Bone marrow (tissue), 2 donors: ENCODE results near the gene TRMT112.
"Not testable (repeated sequence)": the region's sequence is repeated elsewhere in the genome, so short reads cannot be mapped to it uniquely, and the experiment has no call there.

ENCODE experiments used
- DNase-seq, 2 donors: peaks; one replicate each; lab custom pipeline; 2025; lab: John Stamatoyannopoulos, UW

TRMT112 gene

DNA sequence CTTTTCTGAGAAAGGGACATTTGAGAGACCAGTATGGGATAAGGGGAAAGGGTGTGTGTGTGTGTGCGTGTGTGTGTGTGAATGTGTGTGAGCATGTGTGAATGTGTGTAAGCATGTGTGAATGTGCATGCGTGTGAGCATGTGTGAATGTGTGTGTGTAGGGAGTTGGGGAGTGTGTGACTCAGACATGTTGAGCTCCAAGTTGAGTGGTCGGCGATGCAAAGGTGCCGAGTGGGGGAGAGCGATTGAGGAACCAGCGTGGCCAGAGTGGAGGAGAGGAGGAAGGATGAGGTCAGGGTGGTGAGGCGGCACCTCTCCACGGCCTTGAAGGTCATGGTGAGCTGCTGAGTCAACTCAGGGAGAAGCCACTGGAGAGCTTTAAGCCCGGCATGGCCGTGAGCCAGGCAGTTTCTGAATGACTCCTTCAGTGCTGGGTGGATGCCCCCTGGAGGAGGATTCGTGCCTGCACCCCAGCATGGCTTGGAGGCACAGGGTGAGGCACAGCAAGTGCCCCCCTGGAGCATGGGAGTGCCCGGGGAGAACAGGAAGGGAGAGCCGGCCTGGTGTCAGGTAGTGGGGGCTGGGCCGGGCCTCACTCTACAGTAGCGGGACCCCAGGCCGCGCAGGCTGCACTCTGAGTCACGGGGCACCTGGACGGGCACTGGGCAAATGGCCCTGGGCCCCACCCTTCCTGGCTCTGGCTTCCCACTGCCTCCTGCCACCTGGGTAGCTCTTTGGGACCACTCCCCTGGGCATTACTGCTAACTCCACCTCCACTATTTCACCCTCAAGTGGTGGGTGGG, 14.4 kb upstream of the TRMT112 start:
- peak; percentile 74 to 98 for DNase-seq

DNA sequence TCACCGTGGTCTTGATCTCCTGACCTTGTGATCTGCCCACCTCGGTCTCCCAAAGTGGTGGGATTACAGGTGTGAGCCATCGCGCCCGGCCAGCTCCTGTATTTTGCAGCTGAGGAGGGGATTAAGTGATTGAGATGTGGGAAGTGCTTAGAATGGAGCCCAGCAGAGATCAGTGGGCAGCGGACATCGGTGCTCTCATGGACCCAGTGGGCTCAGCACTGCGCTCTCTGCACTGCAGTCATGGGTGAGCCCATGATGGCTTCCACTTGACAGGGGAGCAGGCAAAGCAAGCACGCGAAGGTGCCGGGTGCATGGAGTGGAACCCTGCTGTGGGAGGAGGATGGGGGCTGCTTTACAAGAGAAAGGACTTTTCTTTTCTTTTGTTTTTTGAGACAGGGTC, 13.5 kb upstream of the TRMT112 start:
- no peak for DNase-seq

DNA sequence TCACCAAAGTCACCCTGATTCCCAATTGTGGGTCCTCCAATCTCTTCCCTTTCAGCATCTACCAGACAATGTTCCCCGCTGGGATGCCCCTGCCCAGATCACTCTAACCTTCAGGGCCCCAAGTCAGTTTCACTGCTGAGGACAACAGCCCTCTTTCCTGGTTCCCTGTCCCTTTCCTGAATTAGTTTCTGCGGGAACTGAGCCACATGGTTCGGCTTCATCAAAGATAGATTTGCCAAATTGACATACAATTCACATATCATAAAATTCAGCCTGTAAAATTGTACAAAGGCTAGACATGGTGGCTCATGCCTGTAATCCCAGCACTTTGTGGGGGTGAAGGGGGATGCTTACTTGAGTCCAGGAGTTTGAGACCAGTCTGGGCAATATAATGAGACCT, 10.6 kb upstream of the TRMT112 start:
- DNase-seq = no peak

DNA sequence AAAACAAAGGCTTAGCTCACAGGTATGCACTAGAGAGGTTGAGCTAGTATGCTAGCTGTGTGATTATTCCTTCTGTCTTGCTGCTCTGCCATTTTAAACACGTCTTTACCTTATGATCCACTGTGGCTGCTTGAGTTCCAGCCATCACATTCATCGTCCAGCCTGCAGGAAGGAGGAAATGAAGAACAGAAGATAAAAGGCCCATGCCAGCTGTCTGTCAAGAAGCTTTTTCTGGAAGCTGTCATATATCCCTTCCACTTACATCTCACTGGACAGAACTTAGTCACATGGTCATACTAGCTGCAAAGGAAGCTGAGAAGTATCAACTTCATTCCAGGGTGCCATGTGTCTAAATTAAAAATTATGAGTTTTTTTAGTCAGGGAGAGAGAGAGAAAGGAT, 10.0 kb upstream of the TRMT112 start:
- no peak for DNase-seq

DNA sequence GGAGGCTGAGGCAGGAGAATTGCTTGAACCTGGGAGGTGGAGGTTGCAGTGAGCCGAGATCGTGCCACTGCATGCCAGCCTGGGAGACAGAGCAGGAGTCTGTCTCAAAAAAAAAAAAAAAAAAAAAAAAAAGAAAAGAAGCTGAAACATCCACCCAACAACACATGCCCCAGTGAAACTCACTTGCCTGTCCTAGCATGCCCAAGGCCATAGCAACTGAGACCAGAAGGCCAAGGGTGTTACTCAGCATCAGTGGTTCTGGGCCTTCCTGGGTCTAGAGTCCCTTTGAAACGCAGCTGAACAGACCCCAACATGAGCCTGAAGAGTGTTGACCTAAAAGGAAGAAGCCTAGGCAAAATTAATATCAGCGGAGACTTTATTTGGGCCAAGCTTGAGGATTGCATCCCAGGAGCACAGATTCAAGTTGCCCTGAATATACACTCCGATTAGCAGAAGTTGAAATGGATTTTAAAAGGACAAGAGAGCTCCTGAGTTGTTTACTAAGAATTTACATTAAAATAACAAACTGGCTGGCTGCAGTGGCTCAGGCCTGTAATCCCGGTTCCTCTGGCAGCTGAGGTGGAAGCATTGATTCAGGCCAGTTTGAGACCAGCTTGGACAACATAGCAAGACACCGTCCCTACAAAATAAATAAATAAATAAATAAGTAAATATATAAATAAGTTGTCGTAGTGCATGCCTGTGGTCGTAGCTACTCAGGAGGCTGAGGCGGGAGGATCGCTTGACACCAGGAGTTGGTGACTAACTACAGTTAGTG, 7.5 kb upstream of the TRMT112 start:
- DNase-seq = no peak

DNA sequence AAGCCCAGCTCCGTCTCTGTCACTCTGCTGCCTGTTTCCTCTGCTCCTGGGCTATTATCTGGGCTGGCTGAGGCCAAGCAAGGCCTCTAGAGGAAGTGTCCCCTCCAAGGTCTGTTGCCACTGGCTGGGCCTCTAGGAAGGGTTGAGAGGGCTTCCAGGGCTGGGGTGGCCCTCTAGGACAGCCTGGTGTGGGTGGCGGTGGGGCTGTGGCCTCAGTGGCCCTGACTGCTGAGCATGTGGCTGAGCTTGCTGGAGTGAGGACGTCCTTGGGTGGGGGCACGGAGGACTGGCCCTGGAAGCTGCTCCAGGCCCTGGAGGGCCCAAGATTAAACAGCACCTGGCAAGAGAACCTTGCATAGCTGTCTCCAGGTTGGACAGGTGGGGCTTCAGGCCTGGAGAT, 6.6 kb upstream of the TRMT112 start:
- DNase-seq = not testable (repeated sequence)

DNA sequence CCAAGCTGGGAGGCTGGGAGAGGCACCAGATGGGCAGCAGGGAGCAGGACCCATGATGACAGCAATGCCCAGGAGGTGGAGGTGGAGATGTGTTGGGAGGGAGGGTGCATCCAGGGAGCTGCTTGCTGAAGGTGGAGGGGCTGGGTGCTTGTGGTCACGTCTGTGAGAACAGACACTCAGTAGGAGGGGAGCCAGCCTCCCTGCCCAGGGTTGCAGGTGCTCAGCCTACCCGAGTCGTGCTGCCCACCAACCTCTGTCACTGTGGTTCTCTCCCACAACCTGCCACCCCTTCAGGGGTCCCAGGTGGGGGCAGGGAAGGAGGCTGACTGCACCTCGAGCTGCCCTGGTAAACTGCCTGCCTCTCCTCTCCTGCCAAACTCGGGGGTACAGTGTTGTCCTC, 6.0 kb upstream of the TRMT112 start:
- DNase-seq = no peak

DNA sequence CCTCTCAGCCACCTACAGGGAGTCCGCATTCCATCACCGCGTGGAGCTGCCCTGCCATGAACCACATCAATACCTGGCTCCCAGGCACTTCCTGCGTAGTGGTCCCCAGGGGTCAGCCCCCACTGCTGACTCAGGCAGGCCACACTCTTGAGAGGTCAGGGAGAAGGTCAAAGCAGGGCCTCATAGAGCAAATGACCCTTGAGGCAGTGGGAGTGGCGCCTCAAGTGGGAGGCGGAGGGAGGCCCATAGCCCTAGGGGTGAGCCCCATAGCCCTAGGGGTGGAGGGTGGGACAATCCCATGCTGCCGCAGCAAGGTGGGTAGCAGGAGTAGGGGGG, 5.5 kb upstream of the TRMT112 start:
- DNase-seq = no peak

DNA sequence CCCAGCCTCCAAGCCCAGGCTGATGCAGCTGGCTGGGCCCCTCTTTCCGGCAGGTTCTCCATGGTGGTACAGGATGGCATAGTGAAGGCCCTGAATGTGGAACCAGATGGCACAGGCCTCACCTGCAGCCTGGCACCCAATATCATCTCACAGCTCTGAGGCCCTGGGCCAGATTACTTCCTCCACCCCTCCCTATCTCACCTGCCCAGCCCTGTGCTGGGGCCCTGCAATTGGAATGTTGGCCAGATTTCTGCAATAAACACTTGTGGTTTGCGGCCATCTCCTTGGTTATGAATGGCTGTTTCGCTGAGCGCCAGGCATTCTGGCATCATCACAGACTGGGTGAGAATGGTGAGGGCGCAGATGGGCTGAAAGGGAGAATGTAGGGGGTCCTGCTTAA, 4.2 kb upstream of the TRMT112 start:
- no peak for DNase-seq

DNA sequence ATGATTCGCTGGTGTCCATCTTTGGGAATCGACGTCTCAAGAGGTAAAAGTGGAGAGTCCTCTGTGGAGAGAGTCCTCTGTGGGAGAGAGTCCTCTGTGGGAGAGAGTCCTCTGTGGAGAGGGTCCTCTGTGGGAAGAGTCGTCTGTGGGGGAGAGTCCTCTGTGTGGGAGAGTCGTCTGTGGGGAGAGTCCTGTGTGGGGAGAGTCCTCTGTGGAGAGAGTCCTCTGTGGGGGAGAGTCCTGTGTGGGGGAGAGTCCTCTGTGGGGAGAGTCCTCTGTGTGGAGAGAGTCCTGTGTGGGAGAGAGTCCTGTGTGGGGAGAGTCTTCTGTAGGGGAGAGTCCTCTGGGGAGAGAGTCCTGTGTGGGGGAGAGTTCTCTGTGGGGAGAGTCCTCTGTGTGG, 3.7 kb upstream of the TRMT112 start:
- no peak for DNase-seq

DNA sequence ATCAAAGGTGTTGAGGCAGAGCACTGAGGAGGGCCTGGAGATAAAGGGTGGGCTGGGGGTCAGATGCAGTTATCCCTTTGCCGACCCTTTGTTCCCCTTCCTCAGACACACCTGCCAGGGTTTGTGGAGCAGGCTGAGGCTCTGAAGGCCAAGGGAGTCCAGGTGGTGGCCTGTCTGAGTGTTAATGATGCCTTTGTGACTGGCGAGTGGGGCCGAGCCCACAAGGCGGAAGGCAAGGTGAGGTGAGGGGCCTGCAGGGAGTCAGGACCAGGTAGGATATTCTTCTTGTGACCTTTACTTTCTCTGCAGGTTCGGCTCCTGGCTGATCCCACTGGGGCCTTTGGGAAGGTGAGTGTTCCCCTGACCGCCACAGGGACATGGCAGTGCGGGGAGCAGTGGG, 3.2 kb upstream of the TRMT112 start:
- DNase-seq = no peak

DNA sequence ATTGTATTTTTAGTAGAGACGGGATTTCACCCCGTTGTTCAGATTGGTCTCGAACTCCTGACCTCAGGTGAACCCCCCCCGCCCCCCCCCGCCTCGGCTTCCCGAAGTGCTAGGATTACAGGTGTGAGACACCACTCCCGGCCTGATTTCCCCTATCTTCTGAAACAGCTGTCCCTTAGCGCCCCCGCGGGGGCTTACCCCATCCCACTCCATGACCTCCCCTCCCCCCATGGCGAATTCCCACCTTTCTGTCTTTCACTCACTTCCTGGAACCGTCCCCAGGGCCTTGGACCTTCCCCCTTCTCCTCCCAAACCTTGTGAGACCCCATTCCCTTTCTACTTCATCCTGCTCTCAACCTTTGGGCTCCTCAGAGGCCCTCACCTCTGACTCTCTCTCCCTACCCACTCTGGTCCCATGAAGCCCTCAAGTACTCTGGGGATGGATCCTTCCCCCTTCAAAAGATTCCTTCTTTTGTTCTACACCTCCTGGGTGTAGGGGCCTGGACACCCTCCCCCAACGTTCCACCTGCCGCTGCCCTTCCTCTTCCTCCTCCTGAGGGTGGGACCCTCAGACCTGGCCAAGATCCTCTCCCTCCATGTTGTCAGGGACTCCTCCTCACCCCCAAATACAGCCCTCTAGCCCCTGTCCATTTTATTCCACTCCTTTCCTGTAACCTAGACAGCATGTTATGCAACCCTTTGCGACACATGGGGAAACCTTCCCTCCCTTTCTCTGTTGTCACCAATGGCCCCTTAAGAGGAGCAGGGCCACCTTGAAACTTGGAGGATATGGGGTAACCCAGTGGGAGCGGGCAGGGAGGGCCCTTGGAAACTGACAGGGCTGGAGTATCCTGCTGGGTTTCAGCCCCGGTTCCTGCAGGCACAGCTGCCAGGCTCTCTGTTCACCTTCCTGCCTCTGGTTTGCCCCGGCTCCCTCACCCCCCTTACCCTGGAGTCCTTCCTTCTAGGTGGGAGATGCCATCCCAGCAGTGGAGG, 1.7 kb upstream of the TRMT112 start:
- no peak for DNase-seq

DNA sequence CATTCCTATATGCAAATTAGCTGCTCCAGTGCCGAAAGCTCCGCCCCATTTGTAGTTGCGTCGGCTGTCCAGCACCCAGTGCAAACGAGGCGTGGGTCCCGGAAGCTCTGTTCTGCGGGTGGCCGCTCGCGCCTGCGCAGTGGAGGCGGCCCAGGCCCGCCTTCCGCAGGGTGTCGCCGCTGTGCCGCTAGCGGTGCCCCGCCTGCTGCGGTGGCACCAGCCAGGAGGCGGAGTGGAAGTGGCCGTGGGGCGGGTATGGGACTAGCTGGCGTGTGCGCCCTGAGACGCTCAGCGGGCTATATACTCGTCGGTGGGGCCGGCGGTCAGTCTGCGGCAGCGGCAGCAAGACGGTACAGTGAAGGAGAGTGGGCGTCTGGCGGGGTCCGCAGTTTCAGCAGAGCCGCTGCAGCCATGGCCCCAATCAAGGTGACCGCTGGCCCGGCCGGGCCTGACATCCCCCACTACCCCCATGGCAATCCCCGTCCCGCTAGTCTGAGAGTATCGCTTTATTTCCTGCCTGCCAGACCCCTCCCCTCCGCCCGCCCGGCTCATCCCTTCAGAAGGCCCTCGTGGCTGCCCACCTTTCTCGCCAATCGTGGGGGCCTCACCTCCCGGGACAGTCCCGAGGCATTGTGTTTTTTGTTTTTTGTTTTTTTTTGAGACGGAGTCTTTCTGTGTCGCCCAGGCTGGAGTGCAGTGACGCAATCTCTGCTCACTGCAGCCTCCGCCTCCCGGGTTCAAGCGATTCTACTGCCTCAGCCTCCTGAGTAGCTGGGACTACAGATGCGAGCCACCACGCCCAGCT, 804 bp upstream of the TRMT112 start, which contains the start of gene PRDX5:
PRDX5 (plus strand) TSS at position 161 of the 805 bp plus-strand sequence; CDS start at position 256, 95 bp downstream.
- peak; percentile 87 to 93 for DNase-seq

DNA sequence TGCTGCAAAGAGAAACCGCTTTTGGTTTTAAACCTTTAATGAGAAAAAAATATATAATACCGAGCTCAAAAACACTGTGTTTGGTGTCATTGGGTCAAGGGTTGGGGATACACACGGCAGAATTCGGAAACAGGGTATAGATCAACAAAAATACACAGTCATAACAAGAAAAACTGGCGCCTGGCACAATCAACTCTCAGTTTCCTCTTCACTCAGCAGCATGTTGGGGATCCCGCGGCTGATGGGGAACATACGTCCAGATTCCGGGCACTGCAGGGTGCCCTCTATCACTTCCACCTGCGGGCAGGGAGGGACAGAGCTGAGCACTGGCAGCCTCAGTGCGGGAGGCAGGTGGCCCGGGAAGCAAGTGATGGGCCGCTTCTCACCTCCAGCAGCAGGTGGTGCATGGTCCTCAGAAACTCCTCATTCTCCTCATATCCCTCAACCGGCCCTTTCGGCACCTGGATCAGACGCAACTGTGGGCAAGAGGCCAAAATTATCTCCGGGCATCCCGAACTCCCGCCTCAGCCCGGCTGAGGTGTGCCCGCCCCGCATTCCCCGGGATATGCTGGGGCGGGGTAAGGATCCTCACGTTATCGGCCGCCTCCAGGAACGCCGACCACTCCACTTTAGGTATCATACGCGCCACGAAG, 561 bp downstream of the TRMT112 start:
- no peak for DNase-seq

DNA sequence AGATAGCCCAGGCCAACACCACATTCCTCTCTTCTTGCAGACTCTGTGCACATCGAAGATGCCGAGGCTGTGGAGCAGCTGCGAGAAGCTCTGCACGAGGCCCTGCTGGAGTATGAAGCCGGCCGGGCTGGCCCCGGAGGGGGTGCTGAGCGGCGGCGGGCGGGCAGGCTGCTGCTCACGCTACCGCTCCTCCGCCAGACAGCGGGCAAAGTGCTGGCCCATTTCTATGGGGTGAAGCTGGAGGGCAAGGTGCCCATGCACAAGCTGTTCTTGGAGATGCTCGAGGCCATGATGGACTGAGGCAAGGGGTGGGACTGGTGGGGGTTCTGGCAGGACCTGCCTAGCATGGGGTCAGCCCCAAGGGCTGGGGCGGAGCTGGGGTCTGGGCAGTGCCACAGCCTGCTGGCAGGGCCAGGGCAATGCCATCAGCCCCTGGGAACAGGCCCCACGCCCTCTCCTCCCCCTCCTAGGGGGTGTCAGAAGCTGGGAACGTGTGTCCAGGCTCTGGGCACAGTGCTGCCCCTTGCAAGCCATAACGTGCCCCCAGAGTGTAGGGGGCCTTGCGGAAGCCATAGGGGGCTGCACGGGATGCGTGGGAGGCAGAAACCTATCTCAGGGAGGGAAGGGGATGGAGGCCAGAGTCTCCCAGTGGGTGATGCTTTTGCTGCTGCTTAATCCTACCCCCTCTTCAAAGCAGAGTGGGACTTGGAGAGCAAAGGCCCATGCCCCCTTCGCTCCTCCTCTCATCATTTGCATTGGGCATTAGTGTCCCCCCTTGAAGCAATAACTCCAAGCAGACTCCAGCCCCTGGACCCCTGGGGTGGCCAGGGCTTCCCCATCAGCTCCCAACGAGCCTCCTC, 1.5 kb downstream of the TRMT112 start:
- DNase-seq = not testable (repeated sequence)

DNA sequence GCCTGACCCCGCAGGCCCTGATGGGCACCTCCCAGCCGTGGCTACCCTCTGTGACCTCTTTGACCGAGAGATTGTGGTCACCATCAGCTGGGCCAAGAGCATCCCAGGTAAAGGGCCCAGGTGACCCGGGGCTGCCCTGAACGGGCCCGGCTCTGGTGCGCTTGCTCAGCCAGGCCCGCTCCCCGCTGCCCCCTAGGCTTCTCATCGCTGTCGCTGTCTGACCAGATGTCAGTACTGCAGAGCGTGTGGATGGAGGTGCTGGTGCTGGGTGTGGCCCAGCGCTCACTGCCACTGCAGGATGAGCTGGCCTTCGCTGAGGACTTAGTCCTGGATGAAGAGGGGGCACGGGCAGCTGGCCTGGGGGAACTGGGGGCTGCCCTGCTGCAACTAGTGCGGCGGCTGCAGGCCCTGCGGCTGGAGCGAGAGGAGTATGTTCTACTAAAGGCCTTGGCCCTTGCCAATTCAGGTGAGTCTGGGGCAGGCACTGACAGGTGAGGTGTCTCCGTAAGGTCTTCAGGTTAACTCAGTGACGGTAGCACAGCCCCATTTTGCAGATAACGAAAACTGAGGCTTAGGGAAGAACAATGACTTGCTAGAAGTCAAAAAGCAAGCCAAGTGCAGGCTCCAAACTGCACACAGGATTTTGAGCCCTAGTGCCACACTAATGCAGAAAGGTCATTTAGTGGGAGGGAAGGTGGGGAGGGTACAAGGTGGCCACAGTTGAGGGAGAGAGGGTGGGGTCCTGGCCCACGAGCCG, 2.4 kb downstream of the TRMT112 start:
- no peak for DNase-seq

DNA sequence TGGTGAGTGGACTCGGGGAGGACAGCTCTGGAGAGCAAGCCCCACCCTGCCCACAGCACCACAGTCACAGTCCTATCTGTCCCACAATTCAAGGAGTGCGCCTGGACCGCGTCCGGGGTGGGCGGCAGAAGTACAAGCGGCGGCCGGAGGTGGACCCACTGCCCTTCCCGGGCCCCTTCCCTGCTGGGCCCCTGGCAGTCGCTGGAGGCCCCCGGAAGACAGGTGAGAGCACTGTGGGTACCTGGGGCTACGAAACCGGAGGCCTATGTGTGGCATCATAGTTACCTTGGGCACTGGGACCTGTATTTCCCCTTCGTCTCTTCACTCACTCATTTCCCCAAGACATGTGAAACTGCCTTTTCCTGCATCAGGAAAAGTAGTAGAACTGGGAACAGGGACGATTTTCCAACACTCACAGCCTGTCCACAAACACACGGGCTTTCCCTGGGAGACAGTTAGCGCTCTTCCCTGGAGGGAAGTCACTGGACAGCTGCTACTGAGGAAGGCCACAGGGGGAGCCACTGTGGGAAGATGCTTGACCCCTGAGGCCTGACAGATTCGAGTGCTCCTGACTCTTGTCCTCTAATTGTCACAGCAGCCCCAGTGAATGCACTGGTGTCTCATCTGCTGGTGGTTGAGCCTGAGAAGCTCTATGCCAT, 3.1 kb downstream of the TRMT112 start:
- no peak for DNase-seq

DNA sequence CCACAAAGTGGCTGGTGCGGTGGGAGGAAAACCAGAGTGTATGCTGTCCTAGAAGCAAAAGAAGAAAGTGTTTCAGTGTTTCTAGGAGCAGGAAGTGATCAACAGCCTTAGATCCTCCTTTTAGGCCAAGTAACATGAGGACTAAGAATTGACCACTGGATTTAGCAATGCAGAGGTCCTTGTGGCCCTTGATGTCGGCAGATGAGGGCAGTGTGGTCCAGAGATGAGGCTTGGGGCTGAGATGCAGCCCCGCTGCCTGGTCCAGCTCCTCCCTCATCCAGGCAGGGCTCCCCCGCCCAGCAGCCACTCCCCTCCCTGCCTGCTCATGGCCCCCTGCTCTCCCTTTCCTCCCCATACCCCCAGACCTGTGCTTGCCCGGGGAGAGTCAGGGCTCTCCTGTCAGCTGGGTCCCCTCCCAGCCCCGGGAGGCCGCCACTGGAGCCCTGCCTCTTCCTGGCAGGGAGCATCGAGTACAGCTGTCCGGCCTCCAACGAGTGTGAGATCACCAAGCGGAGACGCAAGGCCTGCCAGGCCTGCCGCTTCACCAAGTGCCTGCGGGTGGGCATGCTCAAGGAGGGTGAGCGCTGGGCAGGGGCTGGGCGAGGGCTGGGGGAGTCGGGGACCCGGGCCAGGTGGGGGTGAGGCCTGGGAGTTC, 3.7 kb downstream of the TRMT112 start:
- no peak for DNase-seq
